Activated CD4-positive, alpha-beta memory T cell treated with anti-CD3 and anti-CD28 coated beads for 36 hours (primary cell): Measurements from ENCODE around the gene DISP3. TPM values are rescaled to one million over a fixed set of nuclear protein-coding genes. Genes with fewer than 3 reads are reported as not detected.

ENCODE experiments used
- CTCF ChIA-PET: fragments of 350-600 bp; sonication (Branson Sonifier 250); formaldehyde crosslinking; loops from one replicate; lab custom pipeline; 2021; ENCODE audit warnings: antibody characterized with exemption, inconsistent platforms; lab: Charles Lee
- POLR2A ChIA-PET: fragments of 350-600 bp; sonication (Branson Sonifier 250); formaldehyde crosslinking; loops from one replicate; lab custom pipeline; 2021; ENCODE audit warnings: antibody characterized with exemption; lab: Charles Lee
- DNase-seq: peaks from one replicate; pipeline ENCODE4 v3.0.0-alpha.2; 2020
- H3K27ac Mint-ChIP-seq: one replicate; pipeline ENCODE4 v1.8.0; 2021; ENCODE audit warnings: mixed read lengths
- H3K27me3 Mint-ChIP-seq: one replicate; pipeline ENCODE4 v1.8.0; 2021; ENCODE audit warnings: mixed read lengths
- H3K36me3 Mint-ChIP-seq: one replicate; pipeline ENCODE4 v1.8.0; 2021; ENCODE audit warnings: mixed read lengths
- H3K4me1 Mint-ChIP-seq: one replicate; pipeline ENCODE4 v1.8.0; 2021; ENCODE audit warnings: low read depth, mixed read lengths
- H3K4me3 Mint-ChIP-seq: one replicate; pipeline ENCODE4 v1.8.0; 2021; ENCODE audit warnings: mild to moderate bottlenecking, mixed read lengths
- H3K9me3 Mint-ChIP-seq: one replicate; pipeline ENCODE4 v1.8.0; 2021; ENCODE audit warnings: mixed read lengths
- intact Hi-C: fragments of 100-400 bp; cut with micrococcal nuclease; formaldehyde crosslinking; loops from one replicate; pipeline ENCODE4 v1.15.1; 2023
- total RNA-seq, 2 experiments: library from RNA; stranded (reverse); gene quantifications; one replicate each; pipeline ENCODE4 v1.2.3, GENCODE V29; 2021

The DISP3 gene
- total RNA-seq, 2 experiments from 2014 or later, result 0.07 to 0.21 TPM

- Mint-ChIP-seq H3K9me3 (no peaks in the 10 kb centered on the region), H3K4me1 (no peaks in the 10 kb centered on the region), H3K27ac (no peak overlapping the region), H3K27me3 (no peaks in the 10 kb centered on the region), H3K4me3 (no peak overlapping the region), H3K36me3 (no peaks in the 10 kb centered on the region)
- CTCF ChIA-PET, result no interaction called here
- intact Hi-C loops, result no loop called here
- POLR2A ChIA-PET, result no interaction called here
- DNase-seq, result no peak
Observed at GRCh38 chr1:11531314-11531870, 52.4 kb downstream of the DISP3 start.

DNA sequence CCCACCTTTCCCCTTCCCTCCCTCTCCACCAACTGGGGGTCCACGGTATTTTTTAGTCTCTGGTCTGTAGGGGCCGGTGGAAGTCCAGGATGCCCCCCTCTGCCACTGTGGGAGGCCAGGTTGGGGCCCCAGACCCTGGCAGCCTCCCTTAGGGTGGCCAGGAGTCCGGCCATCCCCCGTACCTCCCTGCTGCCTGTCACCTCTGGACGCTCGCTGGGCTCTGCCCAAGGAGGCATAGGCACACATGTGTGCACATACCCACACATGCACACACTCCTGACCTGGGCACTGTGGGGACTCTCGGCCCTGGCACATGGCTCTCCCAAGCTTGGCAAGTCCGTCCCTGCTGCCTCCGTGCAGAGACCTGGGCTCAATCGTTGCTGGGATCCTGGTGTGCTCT is 53.0 kb downstream of the DISP3 start:
- no peaks in the 10 kb centered on the region for H3K4me1 Mint-ChIP-seq
- CTCF ChIA-PET, result no interaction called here
- POLR2A ChIA-PET, result no interaction called here
- H3K27me3 Mint-ChIP-seq, result no peaks in the 10 kb centered on the region
- no peak for DNase-seq
- H3K36me3 Mint-ChIP-seq, result no peaks in the 10 kb centered on the region
- intact Hi-C loops, result no loop called here
- no peak overlapping the region for H3K4me3 Mint-ChIP-seq
- no peaks in the 10 kb centered on the region for H3K9me3 Mint-ChIP-seq
- H3K27ac Mint-ChIP-seq, result no peak overlapping the region

DNA sequence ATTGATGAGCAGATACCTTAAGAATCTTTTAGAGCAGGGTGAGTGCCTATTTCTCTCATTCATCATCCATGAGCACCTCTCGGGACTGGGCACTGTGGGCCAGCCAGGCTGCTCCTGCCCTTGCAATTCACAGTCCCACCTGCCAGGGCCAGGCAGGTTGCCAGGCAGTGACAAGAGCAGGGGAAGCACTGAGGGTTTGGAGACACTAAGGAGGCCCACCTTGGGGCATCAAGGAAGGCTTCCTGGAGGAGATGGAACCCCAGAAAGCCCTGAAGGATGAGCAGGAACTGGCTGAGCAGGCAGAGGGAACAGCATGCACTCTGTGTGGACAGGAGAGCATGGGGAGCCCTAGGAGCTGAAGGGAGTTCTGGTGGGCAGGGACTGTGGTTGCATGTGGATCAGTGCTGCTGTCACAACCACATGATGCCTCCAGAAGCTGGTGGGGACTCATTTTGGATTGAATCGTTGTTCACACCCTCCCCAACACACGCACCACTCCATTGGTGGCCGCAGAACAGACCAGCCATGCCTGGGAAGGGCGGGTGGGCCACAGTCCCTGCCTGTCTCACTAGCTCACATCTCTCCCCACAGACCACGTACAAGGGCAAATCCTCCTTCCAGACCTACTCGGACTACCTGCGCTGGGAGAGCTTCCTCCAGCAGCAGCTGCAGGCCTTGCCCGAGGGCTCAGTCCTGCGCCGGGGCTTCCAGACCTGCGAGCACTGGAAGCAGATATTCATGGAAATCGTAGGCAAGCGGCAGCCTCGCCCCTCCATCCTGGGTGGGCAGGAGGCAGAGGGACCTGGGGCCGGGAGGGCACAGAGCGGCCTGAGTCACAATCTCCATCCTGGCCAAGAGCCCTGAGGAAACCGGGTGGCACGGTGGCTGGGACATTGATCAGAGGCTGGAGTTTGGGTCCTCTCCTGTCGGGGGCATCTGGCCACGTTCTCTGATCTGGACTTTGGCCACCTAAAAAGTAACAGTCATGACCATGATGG is 55.1 kb downstream of the DISP3 start:
- ChIA-PET POLR2A (no interaction called here), CTCF (no interaction called here)
- Mint-ChIP-seq H3K4me1 (no peaks in the 10 kb centered on the region), H3K4me3 (no peak overlapping the region), H3K27me3 (peaks cover 1% of the 10 kb centered on the region), H3K27ac (no peak overlapping the region), H3K9me3 (no peaks in the 10 kb centered on the region), H3K36me3 (no peaks in the 10 kb centered on the region)
- DNase-seq, result no peak
- intact Hi-C loops, result no loop called here

GRCh38 chr1:11534846-11535245 is 55.9 kb downstream of the DISP3 start:
- Mint-ChIP-seq H3K4me3 (no peak overlapping the region), H3K4me1 (no peaks in the 10 kb centered on the region), H3K27me3 (peaks cover 1% of the 10 kb centered on the region), H3K27ac (no peak overlapping the region), H3K9me3 (no peaks in the 10 kb centered on the region), H3K36me3 (no peaks in the 10 kb centered on the region)
- ChIA-PET POLR2A (no interaction called here), CTCF (no interaction called here)
- DNase-seq, result no peak
- intact Hi-C loops, result no loop called here

GRCh38 chr1:11535316-11535715 is 56.4 kb downstream of the DISP3 start:
- Mint-ChIP-seq H3K9me3 (no peaks in the 10 kb centered on the region), H3K4me1 (no peaks in the 10 kb centered on the region), H3K4me3 (no peak overlapping the region), H3K36me3 (no peaks in the 10 kb centered on the region), H3K27me3 (peaks cover 1% of the 10 kb centered on the region), H3K27ac (no peak overlapping the region)
- ChIA-PET CTCF (no interaction called here), POLR2A (no interaction called here)
- no peak for DNase-seq
- intact Hi-C loops, result no loop called here

- ChIA-PET CTCF (no interaction called here), POLR2A (no interaction called here)
- intact Hi-C loops, result no loop called here
- DNase-seq, result no peak
- no peaks in the 10 kb centered on the region for H3K9me3 Mint-ChIP-seq
- H3K27me3 Mint-ChIP-seq, result peaks cover 1% of the 10 kb centered on the region
- H3K4me1 Mint-ChIP-seq, result no peaks in the 10 kb centered on the region
- H3K27ac Mint-ChIP-seq, result no peak overlapping the region
- H3K4me3 Mint-ChIP-seq, result no peak overlapping the region
- no peaks in the 10 kb centered on the region for H3K36me3 Mint-ChIP-seq
Observed at GRCh38 chr1:11535761-11536572, 57.0 kb downstream of the DISP3 start.

DNA sequence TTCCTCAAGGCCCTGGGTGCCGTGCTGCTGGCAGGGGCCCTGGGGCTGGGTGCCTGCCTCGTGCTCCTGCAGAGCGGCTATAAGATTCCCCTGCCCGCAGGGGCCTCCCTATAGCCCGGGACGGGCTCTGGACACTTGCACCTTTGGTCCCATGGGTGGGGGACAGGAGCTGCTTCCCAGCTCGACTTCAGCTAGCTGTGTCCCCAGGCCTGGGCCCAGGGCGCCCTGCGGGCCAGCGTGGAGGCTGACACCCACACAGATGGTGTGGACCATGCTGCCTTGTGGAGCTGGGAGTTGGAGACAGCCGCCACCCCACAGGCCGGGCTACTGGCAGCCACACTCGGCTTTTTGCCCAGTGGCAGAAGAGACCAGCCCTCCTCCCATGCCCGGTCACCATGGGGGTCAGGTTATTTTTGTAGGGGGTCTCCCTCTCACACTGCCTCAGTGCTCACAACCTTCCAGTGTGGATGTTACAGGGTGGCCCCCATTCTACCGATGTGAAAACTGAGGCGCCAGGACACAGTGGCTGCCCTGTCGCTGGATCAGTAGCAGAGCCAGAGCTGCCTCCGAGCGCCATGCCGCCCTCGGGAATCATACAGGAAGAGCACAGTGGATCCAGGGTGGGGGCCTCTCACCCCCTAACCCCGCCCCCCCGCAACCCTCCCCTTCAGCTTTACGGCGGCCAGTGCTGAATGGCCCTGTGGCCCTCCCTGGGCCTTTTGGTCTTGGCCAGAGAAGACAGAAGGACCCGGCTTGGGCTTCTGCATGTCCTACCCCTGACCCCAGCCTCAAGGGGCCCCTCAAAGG is 57.8 kb downstream of the DISP3 start:
- POLR2A ChIA-PET, result no interaction called here
- CTCF ChIA-PET, result interaction anchor here (0.6 kb wide), 1 partner anchor 69 kb away, joined by 3 read pairs; no protein-coding TSS in a partner anchor
- no peak for DNase-seq
- Mint-ChIP-seq H3K4me1 (no peaks in the 10 kb centered on the region), H3K27me3 (peaks cover 1% of the 10 kb centered on the region), H3K9me3 (no peaks in the 10 kb centered on the region), H3K27ac (no peak overlapping the region), H3K36me3 (no peaks in the 10 kb centered on the region), H3K4me3 (no peak overlapping the region)
- intact Hi-C loops, result no loop called here

- H3K4me1 Mint-ChIP-seq, result no peaks in the 10 kb centered on the region
- H3K4me3 Mint-ChIP-seq, result no peak overlapping the region
- POLR2A ChIA-PET, result no interaction called here
- no peaks in the 10 kb centered on the region for H3K9me3 Mint-ChIP-seq
- H3K36me3 Mint-ChIP-seq, result no peaks in the 10 kb centered on the region
- peaks cover 1% of the 10 kb centered on the region for H3K27me3 Mint-ChIP-seq
- intact Hi-C loops, result no loop called here
- CTCF ChIA-PET, result no interaction called here
- H3K27ac Mint-ChIP-seq, result no peak overlapping the region
- DNase-seq, result no peak
Observed at GRCh38 chr1:11537380-11537764, 58.4 kb downstream of the DISP3 start.

- ChIA-PET POLR2A (no interaction called here), CTCF (no interaction called here)
- no peaks in the 10 kb centered on the region for H3K36me3 Mint-ChIP-seq
Observed at GRCh38 chr1:11537854-11538591, 59.1 kb downstream of the DISP3 start.

GRCh38 chr1:11538886-11539285 is 59.9 kb downstream of the DISP3 start:
- H3K36me3 Mint-ChIP-seq, result no peaks in the 10 kb centered on the region
- no peaks in the 10 kb centered on the region for H3K4me1 Mint-ChIP-seq
- DNase-seq, result no peak
- intact Hi-C loops, result no loop called here
- ChIA-PET POLR2A (no interaction called here), CTCF (no interaction called here)
- H3K4me3 Mint-ChIP-seq, result no peak overlapping the region
- H3K27ac Mint-ChIP-seq, result no peak overlapping the region
- H3K27me3 Mint-ChIP-seq, result peaks cover 1% of the 10 kb centered on the region
- no peaks in the 10 kb centered on the region for H3K9me3 Mint-ChIP-seq

More at GRCh38 chr1:11537854-11538591, 59.1 kb downstream of the DISP3 start:
- H3K27me3 Mint-ChIP-seq, result peaks cover 1% of the 10 kb centered on the region
- intact Hi-C loops, result no loop called here
- no peaks in the 10 kb centered on the region for H3K4me1 Mint-ChIP-seq
- H3K9me3 Mint-ChIP-seq, result no peaks in the 10 kb centered on the region
- no peak overlapping the region for H3K27ac Mint-ChIP-seq
- no peak for DNase-seq
- H3K4me3 Mint-ChIP-seq, result no peak overlapping the region
